Renal cortical epithelial cell (primary cell): ENCODE measurements around the gene LENG9. TPM values are rescaled to one million over a fixed set of nuclear protein-coding genes. Genes with fewer than 3 reads are reported as not detected.
A peak's percentile ranks its signal among the peaks of the same experiment; 100 is the strongest.

ENCODE experiments used
- DNase-seq: peaks from one replicate; pipeline ENCODE4 v3.0.0-alpha.2; 2011; ENCODE audit warnings: low read depth
- total RNA-seq: library from RNA; depleted of rRNA; stranded (reverse); fragments of >200 nt; gene quantifications from 2 replicates; pipeline ENCODE4 v1.2.3, GENCODE V29; 2014

LENG9 gene
- total RNA-seq, 1 donor from 2014 or later: 7.7 TPM

GRCh38 chr19:54439174-54439851, 24.3 kb downstream of the LENG9 start:
- peak; percentile 66 for DNase-seq

DNA sequence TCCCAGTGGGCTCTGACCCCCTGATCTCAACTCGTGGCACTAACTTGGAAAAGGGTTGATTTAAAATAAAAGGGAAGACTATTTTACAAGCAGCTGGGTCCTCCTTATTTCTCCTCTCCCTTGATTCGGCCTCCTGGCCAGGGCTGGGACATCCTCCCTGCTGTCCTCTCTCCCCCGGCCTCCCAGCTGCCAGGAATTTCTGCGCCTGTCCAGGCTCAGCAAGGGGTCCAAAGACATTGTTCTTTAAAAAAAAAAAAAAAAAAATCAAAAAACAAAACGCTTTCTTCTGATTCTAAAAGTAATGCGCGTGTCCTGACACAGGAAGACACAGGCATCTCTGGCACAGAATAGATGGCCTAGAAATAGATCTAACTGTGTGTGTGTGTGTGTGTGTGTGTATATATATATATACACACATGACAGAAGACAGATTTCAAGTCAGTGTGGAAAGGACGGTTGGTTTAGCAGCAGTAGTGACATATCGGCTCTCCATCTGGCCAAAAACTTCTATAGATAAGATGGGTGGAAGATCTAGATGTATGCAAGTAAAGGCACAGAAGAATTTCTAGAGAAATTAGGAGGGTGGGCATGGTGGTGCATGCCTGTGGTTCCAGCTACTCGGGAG, 26.8 kb downstream of the LENG9 start:
- DNase-seq: no peak

DNA sequence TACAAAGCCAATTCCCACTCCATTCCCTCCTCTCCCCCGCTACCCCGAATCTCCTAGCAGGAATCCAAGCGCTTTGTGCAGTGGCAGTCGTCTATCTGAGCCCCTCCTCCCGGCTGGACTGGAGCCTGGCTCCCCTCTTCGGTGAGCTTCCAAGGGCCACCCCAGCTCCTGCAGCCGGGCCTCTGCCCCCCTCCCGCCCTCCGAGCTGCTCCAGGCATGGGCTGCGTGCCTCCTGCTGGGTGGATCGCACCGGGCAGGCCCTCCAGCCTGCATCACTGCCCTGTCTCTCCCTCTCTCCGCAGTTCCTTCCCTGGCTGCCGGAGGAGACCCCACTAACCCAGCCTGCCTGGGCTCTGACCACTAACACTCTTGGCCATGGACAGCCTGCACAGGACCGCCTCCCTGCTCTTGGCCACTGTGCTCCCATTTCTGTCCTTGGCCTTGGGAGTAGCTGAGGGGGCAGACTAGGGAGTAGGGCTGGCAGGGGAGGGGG, 27.5 kb downstream of the LENG9 start:
- DNase-seq: no peak

- no peak for DNase-seq
Observed at GRCh38 chr19:54435551-54436016, 28.0 kb downstream of the LENG9 start.

DNA sequence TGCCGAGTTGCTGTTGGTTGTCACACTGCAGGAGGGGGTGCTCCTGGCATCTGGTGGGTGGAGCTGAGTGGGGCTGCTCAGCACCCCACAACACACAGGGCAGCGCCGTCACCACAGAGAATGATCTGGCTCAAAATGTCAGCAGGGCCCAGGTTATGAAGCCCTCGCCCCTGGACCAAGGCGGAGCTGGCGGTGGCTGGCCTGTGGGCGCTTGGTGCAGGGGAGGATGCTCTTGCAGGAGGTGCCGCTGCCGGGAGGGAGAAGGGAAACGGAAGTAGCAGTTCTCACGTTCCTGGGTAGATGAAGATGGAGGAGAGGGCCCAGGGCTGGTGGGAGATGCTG, 28.7 kb downstream of the LENG9 start:
- DNase-seq: no peak

DNA sequence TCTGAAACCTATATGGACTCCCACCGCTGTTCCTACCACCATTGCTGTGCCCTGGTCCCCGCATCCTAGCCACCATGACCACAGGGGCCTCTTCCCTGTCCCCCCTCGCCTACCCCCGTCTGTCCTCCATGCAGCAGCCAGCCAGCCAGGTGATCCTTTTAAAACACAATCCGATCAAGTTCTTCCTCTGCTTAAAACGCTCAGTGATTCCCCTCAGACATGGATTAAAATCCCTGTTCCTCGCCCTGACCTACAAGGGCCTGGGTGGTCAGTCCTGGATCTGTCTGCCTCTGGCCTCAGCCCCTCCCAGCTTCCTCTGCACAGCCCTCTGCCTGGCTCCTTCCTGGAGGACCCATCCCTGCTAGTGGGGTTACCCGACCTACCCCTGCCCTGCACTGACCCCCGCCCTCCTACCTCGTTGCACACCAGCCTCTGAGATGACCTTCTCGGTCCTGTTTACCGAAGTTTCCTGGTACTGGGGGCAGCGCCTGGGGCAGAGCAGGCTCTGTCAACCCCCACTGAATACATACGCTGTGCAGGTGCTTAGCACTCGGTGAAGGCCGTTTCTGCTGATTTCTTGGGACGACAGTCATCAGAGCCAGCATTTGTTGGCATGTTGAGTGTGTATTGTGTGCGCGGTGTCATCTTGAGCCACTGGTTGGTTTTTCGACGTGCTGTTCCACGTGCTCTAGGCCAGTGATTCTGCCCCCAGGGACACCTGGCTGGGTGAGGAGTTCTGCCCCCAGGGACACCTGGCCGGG, 29.3 kb downstream of the LENG9 start:
- DNase-seq: no peak

GRCh38 chr19:54433697-54434096, 29.9 kb downstream of the LENG9 start:
- no peak for DNase-seq

- peak; percentile 55 for DNase-seq
Observed at GRCh38 chr19:54432144-54432738, 31.3 kb downstream of the LENG9 start.

- peak; percentile 68 for DNase-seq
Observed at GRCh38 chr19:54431255-54431838, 32.2 kb downstream of the LENG9 start.

- no peak for DNase-seq
Observed at GRCh38 chr19:54430306-54431254, 33.0 kb downstream of the LENG9 start.

DNA sequence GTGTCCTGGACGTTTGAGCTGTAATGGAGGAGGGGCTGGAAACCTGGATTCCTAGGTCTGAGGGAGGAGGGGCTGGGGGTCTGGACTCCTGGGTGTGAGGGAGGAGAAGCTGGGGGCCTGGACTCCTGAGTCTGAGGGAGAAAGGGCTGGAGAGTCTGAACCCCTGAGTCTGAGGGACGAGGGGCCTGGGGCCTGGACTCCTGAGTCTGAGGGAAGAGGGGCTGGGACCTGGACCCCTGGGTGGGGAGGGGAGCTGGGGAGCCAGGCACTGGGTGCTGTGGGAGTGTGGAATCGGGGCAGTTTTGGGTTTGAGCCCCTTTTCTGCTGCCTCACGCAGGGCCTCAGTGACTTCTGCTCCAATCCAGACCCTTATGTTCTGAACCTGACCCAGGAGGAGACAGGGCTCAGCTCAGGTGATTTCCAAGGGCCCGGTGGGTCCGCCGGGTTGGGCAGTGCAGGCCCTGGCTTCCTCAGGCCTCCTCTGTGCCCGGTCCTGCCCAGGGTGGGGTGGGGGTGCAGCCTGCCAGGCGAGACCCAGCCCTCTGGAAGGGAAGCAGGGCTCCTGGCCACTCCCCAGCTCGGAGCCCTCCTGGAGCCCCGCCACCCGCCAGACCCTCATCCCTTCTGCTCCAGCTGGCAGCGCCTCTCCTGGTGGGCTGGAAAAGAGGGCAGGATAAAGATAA, 33.9 kb downstream of the LENG9 start:
- DNase-seq: no peak

GRCh38 chr19:54429176-54429495, 34.4 kb downstream of the LENG9 start:
- DNase-seq: no peak

GRCh38 chr19:54428323-54429175, 35.0 kb downstream of the LENG9 start:
- no peak for DNase-seq

DNA sequence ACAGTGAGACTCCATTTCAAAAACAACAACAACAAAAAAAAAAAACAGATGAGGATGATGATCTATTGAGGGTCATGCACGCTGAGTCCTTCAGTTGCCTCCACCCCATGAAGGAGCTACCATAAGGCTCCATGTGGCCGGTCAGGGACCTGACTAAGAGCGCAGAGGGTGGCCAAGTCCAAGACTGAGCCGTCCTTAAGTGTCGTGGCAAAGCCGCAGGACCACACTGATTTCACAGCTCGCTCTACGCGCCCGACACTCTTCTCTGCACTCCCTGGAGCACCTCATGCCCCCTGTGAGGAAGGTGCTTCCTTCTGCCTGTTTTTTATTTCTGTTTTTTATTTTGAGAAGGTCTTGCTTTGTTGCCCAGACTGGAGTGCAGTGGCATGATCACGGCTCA, 36.0 kb downstream of the LENG9 start:
- no peak for DNase-seq

GRCh38 chr19:54426291-54426931, 37.2 kb downstream of the LENG9 start:
- no peak for DNase-seq

GRCh38 chr19:54425382-54425723, 38.2 kb downstream of the LENG9 start:
- no peak for DNase-seq

GRCh38 chr19:54424660-54425381, 38.8 kb downstream of the LENG9 start:
- DNase-seq: no peak

DNA sequence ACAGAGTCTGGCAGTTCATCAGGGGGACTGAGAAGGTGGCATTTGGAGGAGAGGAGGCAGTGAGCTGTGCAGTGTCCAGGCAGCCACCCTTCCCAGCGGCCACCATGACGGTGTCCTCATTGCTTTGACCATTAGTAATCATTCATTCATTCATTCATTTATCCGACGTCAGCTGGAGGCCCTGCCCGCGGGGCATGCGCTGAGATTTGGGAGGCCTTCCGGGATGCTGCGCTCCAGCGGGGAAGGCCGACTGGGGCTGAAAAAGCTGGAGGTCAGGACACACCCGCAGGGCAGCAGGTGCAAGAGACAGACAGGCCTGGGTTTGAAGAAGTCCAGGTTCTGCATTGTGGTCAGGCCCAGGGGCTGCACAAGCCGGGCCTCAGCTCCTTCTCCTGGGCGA, 39.4 kb downstream of the LENG9 start:
- no peak for DNase-seq
